GM19455 (cell line): ENCODE measurements around the gene ARHGAP32.

Experiments
- ATAC-seq: cut with Tn5 transposase; IDR thresholded peaks from one replicate; pipeline ENCODE4 v1.9.1; 2021; ENCODE audit not compliant: unreplicated experiment

ARHGAP32 gene

DNA sequence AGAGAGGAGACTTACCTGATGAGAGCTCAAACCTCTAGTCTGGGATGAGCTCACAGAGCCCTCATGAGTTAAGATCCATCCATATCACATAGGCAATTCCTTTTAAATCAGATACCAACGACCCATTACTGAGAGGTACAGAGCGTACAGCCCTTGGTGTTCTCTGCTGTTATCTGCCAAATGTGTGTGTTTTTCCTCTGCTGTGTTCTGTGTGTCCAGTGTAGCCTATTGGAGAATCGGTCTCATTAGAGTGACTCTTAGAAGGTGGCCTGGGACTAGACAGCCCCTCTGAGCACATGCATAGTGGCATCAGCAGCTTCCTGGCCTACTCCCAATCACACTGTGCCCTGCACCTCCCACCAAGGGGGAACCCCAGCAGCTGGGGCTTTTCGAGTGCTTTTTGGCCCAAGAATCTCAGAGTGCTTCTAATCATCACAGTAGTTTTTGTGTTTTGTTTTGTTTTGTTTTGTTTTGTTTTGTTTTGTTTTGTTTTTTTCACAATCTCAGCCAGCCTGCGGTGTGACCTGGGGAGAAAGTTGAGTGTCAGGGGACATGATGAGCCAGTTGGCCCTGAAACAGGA lies 274.9 kb downstream of the ARHGAP32 start:
- no peak for ATAC-seq

DNA sequence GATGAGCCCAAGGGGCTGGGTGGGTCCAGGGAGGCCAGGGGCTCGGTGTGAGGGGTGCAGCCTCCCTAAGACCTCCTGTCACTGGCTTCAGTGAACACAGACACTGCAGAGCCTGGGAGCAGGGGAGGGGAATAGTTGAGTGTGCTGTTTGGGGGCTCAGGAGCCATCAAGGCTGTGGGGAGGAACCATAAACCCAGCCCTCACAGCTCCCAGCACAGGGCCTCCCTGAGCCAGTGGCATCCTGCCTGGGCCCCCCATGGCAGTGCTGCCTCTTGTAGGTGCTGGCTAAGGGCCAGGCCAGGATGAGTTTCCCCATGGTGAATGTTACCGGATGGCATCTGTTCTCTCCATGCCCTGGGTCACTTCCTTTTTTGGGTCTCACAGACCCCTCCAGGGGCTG lies 275.4 kb downstream of the ARHGAP32 start:
- no peak for ATAC-seq

DNA sequence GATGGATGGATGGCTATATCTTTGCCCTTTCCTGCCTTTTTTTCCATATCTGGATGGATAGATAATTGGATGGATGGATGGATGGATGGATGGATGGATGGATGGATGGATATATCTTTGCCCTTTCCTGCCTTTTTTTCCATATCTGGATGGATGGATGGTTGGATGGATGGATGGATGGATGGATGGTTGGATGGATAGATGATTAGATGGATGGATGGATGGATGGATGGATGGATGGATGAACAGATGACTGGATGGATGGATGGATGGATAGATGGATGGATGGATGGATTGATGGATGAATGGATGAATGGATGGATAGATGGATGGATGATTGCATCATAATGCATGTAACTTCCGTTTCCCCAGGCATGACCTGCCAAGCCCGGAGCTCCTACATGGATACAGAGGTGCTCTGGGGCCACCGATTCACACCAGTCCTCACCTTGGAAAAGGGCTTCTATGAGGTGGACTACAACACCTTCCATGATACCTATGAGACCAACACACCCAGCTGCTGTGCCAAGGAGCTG lies 276.0 kb downstream of the ARHGAP32 start:
- ATAC-seq: no peak

DNA sequence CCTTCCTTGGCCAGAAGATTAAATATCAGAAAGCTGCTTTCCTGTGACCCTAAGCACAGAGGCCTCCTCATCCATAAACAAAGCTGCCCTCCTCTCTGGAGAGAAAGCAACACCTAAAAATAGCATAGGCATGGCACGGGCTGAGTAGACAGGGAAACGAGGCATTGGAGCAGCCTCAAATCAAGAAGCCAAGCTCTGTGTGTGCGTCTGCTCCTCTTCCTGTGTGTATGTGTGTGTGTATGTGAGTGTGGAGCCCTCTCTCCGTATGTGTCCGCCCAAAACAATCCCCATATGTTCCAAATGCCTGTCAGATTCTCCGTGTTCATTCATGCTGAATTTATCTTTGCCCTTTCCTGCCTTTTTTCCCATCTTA lies 277.0 kb downstream of the ARHGAP32 start:
- ATAC-seq: no peak
